NAMALWA (cell line): ENCODE results near the gene COL18A1.

Source experiments
- DNase-seq: peaks from one replicate; pipeline ENCODE4 v3.0.0-alpha.2; 2015; ENCODE audit warnings: low spot score

Gene COL18A1

GRCh38 chr21:45383111-45383614, 21.8 kb upstream of the COL18A1 start:
- DNase-seq: no peak

GRCh38 chr21:45383615-45384201, 21.3 kb upstream of the COL18A1 start:
- no peak for DNase-seq

DNA sequence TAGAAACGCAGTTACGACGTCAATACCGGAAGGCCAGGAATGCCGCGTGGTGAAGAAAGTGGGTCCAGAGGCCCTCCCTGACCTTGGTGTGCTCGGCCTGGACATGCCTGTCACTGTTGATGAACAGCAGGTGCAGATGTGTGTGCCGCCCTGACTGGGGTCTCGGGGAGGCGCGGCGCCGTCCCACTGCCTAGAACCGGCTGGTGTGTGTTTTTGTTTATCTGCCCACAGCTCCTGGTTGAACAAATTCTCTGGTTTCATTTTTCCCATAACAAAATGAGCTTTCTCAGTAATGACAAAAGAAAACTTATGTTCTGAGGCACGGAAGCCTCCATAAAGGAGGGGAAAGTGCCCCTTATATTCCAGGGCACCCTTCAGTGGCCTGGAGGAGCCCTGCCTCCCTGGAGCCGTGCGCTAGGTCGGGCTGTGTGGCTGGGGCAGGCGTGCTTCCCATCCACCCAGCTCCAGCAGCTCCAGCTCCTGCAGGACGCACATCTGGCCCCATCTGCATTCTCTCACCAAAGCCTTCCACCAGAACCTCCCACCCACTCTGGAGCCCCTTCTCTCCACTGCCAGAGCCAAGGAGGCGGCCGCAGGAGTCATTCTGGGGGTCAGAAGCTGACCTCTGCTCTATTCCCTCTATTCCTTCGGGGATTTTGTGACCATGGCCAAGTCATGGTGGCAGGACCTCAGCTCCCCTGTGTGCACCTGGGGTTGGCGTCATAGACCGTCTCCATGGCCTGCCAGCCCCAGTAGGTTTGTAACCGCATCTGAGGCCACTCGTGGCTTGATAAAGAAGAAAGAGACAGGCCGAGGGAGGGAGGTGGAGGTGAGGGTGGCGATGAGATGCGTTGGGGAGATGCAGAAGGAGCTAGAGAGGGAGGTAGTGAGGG, 20.1 kb upstream of the COL18A1 start:
- no peak for DNase-seq

GRCh38 chr21:45385549-45386050, 19.4 kb upstream of the COL18A1 start:
- no peak for DNase-seq

DNA sequence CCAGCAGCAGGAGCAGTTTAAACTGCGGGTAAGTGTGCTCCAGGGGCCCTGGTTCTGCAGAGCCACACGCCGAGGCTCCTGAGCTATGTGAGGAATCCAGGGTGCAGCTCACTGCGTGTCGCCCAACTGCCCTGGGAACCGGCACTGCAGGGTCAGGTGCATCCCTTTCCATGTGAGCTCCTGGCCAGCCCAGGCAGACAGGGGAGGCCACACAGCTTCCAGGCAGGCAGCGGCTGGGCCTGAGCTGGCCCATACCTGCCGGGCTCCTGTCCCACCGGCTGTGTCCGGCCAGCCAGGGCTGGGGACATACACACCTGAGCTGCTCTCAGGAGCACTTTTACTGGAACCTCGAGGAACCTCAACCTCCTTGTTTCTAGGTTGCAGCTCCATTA, 18.6 kb upstream of the COL18A1 start:
- no peak for DNase-seq

- DNase-seq: peak; percentile 10
Measured at GRCh38 chr21:45386728-45387371, 18.1 kb upstream of the COL18A1 start.

- DNase-seq: no peak
Measured at GRCh38 chr21:45387506-45387905, 17.5 kb upstream of the COL18A1 start.

GRCh38 chr21:45388011-45388521, 16.9 kb upstream of the COL18A1 start:
- DNase-seq: no peak

DNA sequence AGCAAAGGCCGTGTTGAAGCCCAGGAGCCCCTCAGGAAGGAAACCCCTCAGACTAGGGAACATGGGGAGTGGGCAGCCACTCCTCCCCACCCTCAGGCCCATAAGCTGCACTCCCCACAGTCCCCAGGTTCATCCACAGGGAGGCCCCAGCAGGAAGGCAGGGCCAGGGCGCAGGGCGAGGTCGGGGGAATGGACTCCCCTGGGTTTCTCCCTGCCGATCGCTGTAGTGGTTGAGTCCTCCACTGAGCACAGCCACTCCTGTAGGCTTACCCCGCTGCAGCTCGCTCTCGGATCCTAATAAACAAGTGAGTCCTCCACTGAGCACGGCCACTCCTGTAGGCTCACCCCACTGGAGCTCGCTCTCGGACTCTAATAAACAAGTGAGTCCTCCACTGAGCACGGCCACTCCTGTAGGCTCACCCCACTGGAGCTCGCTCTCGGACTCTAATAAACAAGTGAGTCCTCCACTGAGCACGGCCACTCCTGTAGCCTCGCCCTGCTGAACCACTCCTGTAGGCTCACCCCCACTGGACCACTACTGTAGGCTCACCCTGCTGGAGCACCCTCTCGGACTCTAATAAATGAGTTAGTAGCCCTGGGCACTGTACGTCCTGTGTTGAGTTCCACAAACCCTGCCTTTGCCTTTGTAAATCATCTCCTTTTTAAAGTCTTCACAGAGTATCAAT, 16.2 kb upstream of the COL18A1 start:
- DNase-seq: no peak

GRCh38 chr21:45390121-45390751, 14.7 kb upstream of the COL18A1 start:
- DNase-seq: no peak

- DNase-seq: no peak
Measured at GRCh38 chr21:45390831-45391742, 13.9 kb upstream of the COL18A1 start.

DNA sequence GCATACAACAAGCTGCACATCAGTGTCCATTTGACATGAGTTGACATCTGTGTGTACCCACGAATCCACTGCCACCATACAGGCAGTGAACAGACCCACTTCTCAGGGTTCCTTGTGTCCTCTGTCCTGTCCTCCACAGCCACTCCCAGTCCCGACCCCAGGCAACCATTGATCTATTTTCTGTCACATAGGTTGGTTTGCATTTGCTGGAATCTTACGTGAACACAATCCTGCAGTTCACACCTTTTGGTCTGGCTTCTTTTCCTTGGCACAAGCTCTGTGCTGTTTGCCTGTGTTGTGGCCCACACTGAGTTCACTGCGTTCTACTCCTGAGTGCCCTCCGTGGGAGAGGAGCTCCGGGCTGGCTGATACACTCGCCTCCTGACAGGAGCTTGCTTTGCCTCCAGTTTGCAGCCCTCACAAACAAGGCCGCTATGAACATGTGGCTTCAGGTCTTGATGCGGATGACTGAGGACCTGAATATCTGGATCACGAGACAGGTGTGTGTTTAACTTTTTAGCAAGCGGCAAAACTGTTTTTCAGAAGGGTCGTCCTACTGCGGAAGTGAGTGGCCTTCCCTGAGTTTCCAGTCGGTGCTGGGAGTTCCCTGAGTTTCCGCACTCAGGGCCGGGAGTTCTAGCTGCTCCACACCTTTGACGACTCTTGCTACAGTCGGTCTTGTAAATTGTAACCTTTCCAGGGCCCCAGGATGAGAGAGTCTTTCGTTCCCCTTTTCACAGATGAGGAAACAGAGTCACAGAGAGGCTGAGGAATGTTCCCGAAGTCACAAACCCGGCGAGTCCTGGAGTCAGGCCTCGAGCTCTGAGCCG, 13.0 kb upstream of the COL18A1 start:
- DNase-seq: no peak

DNA sequence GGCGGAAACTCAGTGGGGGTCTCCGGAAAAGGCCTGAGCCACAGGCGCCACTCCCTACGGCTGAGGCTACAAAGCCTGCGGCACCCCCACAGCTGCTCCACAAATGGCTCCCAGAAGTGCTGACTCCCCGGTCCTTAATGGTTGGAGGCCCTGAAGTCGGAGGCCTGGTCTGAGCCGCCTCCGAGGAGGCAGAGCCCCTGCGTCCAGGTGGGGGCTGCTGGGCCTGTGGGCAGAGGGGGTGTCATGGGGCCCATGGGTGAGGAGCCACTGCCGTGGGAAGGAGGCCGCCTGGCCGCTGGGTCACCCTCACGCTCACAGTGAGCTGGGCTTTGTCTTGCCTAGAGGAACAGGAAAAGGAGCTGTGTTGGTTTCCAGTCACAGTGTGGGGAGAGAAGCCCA, 12.4 kb upstream of the COL18A1 start:
- no peak for DNase-seq

GRCh38 chr21:45393021-45393420, 11.9 kb upstream of the COL18A1 start:
- DNase-seq: no peak

- no peak for DNase-seq
Measured at GRCh38 chr21:45393833-45394638, 10.9 kb upstream of the COL18A1 start.

- no peak for DNase-seq
Measured at GRCh38 chr21:45396620-45396995, 8.4 kb upstream of the COL18A1 start.

DNA sequence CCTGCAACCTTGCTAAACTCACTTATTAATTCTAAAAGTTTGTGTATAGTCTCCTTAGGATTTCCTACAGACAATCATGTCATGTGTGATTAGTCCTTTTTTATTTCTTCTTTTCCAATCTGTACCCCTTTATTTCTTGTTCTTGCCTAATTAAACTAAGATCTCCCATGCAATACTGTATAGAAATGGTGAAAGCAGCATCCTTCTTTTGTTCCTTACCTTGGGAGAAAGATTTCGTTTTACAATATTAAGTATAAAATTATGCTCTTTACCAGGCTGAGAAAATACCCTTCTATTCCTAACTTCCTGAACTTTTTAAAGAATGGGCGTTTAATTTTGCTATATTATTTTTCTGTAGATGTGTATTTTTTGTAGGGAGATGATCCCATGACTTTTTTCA, 7.6 kb upstream of the COL18A1 start:
- no peak for DNase-seq

- no peak for DNase-seq
Measured at GRCh38 chr21:45401054-45401518, 3.9 kb upstream of the COL18A1 start.
